GM12878 (cell line): Measurements from ENCODE around the gene RAP2B. TPM values are rescaled to one million over a fixed set of nuclear protein-coding genes. Genes with fewer than 3 reads are reported as not detected.
A peak's percentile ranks its signal among the peaks of the same experiment; 100 is the strongest.

Experiments
- BHLHE40 ChIP-seq, 2 experiments: fragments of 450-650 bp in 1 of 2; IDR thresholded peaks; 2 replicates each; pipeline ENCODE4 v1.6.1; 2011 to 2017; ENCODE audit warnings: low read depth in 2 of 2, borderline replicate concordance in 1 of 2, improper control_type of control experiment in 1 of 2, low read length in 1 of 2, mild to moderate bottlenecking in 1 of 2
- CEBPB ChIP-seq, 2 experiments: fragments of 150-350 bp in 1 of 2; IDR thresholded peaks; 2 replicates each; pipeline ENCODE4 v1.6.1; 2012 to 2014; ENCODE audit warnings: low read depth in 2 of 2, low read length in 2 of 2, borderline replicate concordance in 1 of 2, inconsistent platforms in 1 of 2
- CHD4 ChIP-seq: fragments of 200-600 bp; sonication (generic); IDR thresholded peaks from 2 replicates; pipeline ENCODE4 v1.6.1; 2016; ENCODE audit warnings: mild to moderate bottlenecking
- DPF2 ChIP-seq: fragments of 450-650 bp; IDR thresholded peaks from 2 replicates; pipeline ENCODE4 v1.6.1; 2017; ENCODE audit warnings: mild to moderate bottlenecking
- EED ChIP-seq: sonication (generic); IDR thresholded peaks from 2 replicates; pipeline ENCODE4 v1.6.1; 2016; ENCODE audit warnings: antibody characterized with exemption, low read depth
- EP300 ChIP-seq, 2 experiments: fragments of 150-350 bp in 1 of 2; IDR thresholded peaks; 2 replicates each; pipeline ENCODE4 v1.6.1; 2011 to 2012; ENCODE audit warnings: low read depth in 2 of 2, low read length in 2 of 2, borderline replicate concordance in 1 of 2, improper control_type of control experiment in 1 of 2, inconsistent platforms in 1 of 2; ENCODE audit not compliant: control insufficient read depth in 1 of 2
- GATAD2B ChIP-seq: fragments of 450-650 bp; conservative IDR thresholded peaks from 2 replicates; pipeline ENCODE4 v1.6.1; 2017; ENCODE audit warnings: low read depth, mild to moderate bottlenecking, moderate library complexity
- HDAC2 ChIP-seq: fragments of 200-600 bp; sonication (generic); IDR thresholded peaks from 2 replicates; pipeline ENCODE4 v1.6.1; 2017
- IKZF1 ChIP-seq: fragments of 450-650 bp; conservative IDR thresholded peaks from 2 replicates; pipeline ENCODE4 v1.6.1; 2017; ENCODE audit warnings: antibody characterized with exemption, mild to moderate bottlenecking
- KLF5 ChIP-seq: fragments of 450-650 bp; IDR thresholded peaks from 2 replicates; pipeline ENCODE4 v1.6.1; 2014; ENCODE audit warnings: mild to moderate bottlenecking; ENCODE audit not compliant: partially characterized antibody
- MEF2A ChIP-seq: IDR thresholded peaks from 2 replicates; pipeline ENCODE4 v1.6.1; 2011; ENCODE audit warnings: low read depth, mild to moderate bottlenecking, low read length, moderate library complexity; ENCODE audit not compliant: insufficient read depth
- MTA3 ChIP-seq: IDR thresholded peaks from 2 replicates; pipeline ENCODE4 v1.6.1; 2012; ENCODE audit warnings: low read length, inconsistent platforms, borderline replicate concordance
- NBN ChIP-seq: fragments of 450-650 bp; IDR thresholded peaks from 2 replicates; pipeline ENCODE4 v1.6.1; 2016
- NFIC ChIP-seq: IDR thresholded peaks from 2 replicates; pipeline ENCODE4 v1.6.1; 2012; ENCODE audit warnings: low read depth, mild to moderate bottlenecking, inconsistent platforms, low read length, moderate library complexity
- NR2F1 ChIP-seq: fragments of 450-650 bp; conservative IDR thresholded peaks from 2 replicates; pipeline ENCODE4 v1.6.1; 2017; ENCODE audit warnings: mild to moderate bottlenecking
- PBX3 ChIP-seq: IDR thresholded peaks from 2 replicates; pipeline ENCODE4 v1.6.1; 2011; ENCODE audit warnings: mild to moderate bottlenecking, low read depth, low read length, moderate library complexity; ENCODE audit not compliant: insufficient replicate concordance
- POU2F2 ChIP-seq: IDR thresholded peaks from 3 replicates; pipeline ENCODE4 v1.6.1; 2011; ENCODE audit warnings: low read depth, mild to moderate bottlenecking, low read length, borderline replicate concordance
- RBBP5 ChIP-seq: fragments of 200-600 bp; sonication (generic); conservative IDR thresholded peaks from 2 replicates; pipeline ENCODE4 v1.6.1; 2016
- RUNX3 ChIP-seq: IDR thresholded peaks from 2 replicates; pipeline ENCODE4 v1.6.1; 2012; ENCODE audit warnings: low read length, inconsistent platforms
- SPI1 ChIP-seq: IDR thresholded peaks from 2 replicates; pipeline ENCODE4 v1.6.1; 2011; ENCODE audit warnings: low read depth, mild to moderate bottlenecking, low read length, moderate library complexity, borderline replicate concordance; ENCODE audit not compliant: insufficient read depth
- polyA plus RNA-seq, 11 experiments: library from polyadenylated mRNA; depleted of rRNA in 4 of 11; unstranded in 6 of 11; stranded (reverse) in 5 of 11; fragments of >200 nt; fragmentation: Nextera tagmentation in 4 of 11; fragmentation: Illumina TruSeq in 1 of 11; extraction: Ambion mirVana in 4 of 11; extraction: Trizol in 1 of 11; gene quantifications; 1 replicate in 1 of 11; 2 replicates in 10 of 11; pipeline versions ENCODE4 v1.2.1 to v1.2.3, GENCODE V29; 2011 to 2016; ENCODE audit warnings: inconsistent platforms in 2 of 11, missing spikeins in 2 of 11, low read depth in 1 of 11
- total RNA-seq, 4 experiments: library from RNA; depleted of rRNA in 3 of 4; stranded (reverse); fragments of >200 nt in 3 of 4; fragmentation: Illumina TruSeq in 1 of 4; extraction: Trizol in 1 of 4; gene quantifications; 2 replicates each; pipeline versions ENCODE4 v1.2.1 to v1.2.3, GENCODE V29; 2013 to 2021
- TF ChIP-seq, protein P1 (sequence below): fragments of 450-650 bp; IDR thresholded peaks from 2 replicates; pipeline ENCODE4 v1.6.1; 2017; ENCODE audit warnings: mild to moderate bottlenecking, low read depth, inconsistent platforms; ENCODE audit not compliant: poor library complexity, severe bottlenecking
- TF ChIP-seq, protein P2 (sequence below): fragments of 450-650 bp; IDR thresholded peaks from 2 replicates; pipeline ENCODE4 v1.6.1; 2016; ENCODE audit warnings: mild to moderate bottlenecking, moderate library complexity, borderline replicate concordance

Gene RAP2B
- total and polyA plus RNA-seq, 10 of the 15 experiments (the other 5 are each of a cell fraction or from before 2014, with no cell fraction given): 5.9 to 21.3 (median 12.0) TPM

GRCh38 chr3:153160451-153161137, 1.4 kb upstream of the RAP2B start (continued):
- TF ChIP-seq, protein P1, sequence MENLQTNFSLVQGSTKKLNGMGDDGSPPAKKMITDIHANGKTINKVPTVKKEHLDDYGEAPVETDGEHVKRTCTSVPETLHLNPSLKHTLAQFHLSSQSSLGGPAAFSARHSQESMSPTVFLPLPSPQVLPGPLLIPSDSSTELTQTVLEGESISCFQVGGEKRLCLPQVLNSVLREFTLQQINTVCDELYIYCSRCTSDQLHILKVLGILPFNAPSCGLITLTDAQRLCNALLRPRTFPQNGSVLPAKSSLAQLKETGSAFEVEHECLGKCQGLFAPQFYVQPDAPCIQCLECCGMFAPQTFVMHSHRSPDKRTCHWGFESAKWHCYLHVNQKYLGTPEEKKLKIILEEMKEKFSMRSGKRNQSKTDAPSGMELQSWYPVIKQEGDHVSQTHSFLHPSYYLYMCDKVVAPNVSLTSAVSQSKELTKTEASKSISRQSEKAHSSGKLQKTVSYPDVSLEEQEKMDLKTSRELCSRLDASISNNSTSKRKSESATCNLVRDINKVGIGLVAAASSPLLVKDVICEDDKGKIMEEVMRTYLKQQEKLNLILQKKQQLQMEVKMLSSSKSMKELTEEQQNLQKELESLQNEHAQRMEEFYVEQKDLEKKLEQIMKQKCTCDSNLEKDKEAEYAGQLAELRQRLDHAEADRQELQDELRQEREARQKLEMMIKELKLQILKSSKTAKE: no peak
- TF ChIP-seq EED: peak; percentile 53
- TF ChIP-seq HDAC2: no peak
- TF ChIP-seq IKZF1: peak; percentile 89
- peak; percentile 18 for TF ChIP-seq GATAD2B
- peak; percentile 29; the same call in 1 of the 2 replicates for TF ChIP-seq NFIC
- TF ChIP-seq, protein P2, sequence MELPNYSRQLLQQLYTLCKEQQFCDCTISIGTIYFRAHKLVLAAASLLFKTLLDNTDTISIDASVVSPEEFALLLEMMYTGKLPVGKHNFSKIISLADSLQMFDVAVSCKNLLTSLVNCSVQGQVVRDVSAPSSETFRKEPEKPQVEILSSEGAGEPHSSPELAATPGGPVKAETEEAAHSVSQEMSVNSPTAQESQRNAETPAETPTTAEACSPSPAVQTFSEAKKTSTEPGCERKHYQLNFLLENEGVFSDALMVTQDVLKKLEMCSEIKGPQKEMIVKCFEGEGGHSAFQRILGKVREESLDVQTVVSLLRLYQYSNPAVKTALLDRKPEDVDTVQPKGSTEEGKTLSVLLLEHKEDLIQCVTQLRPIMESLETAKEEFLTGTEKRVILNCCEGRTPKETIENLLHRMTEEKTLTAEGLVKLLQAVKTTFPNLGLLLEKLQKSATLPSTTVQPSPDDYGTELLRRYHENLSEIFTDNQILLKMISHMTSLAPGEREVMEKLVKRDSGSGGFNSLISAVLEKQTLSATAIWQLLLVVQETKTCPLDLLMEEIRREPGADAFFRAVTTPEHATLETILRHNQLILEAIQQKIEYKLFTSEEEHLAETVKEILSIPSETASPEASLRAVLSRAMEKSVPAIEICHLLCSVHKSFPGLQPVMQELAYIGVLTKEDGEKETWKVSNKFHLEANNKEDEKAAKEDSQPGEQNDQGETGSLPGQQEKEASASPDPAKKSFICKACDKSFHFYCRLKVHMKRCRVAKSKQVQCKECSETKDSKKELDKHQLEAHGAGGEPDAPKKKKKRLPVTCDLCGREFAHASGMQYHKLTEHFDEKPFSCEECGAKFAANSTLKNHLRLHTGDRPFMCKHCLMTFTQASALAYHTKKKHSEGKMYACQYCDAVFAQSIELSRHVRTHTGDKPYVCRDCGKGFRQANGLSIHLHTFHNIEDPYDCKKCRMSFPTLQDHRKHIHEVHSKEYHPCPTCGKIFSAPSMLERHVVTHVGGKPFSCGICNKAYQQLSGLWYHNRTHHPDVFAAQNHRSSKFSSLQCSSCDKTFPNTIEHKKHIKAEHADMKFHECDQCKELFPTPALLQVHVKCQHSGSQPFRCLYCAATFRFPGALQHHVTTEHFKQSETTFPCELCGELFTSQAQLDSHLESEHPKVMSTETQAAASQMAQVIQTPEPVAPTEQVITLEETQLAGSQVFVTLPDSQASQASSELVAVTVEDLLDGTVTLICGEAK: no peak
- TF ChIP-seq KLF5: peak; percentile 11
- no peak for TF ChIP-seq CEBPB (IDR thresholded peaks at IDR 0.05; ENCODE audit: borderline replicate concordance in 1 of 2, low read depth in 2 of 2, low read length in 2 of 2)
- peak; percentile 71; the same call in 1 of the 2 replicates for TF ChIP-seq MTA3
- TF ChIP-seq EP300 (IDR thresholded peaks at IDR 0.05; ENCODE audit: borderline replicate concordance in 1 of 2, control insufficient read depth in 1 of 2, low read depth in 2 of 2, low read length in 2 of 2): peak; percentile 25 to 74; a peak in 2 of 4 replicates
- no peak for TF ChIP-seq PBX3
- peak; percentile 74 for TF ChIP-seq RUNX3
- TF ChIP-seq CHD4: no peak
- TF ChIP-seq MEF2A: no peak; the same call in 1 of the 2 replicates
- TF ChIP-seq BHLHE40 (IDR thresholded peaks at IDR 0.05; ENCODE audit: borderline replicate concordance in 1 of 2, low read depth in 2 of 2, low read length in 1 of 2): peak; percentile 53 to 82; a peak in 3 of 4 replicates
- TF ChIP-seq SPI1: peak; percentile 89
- no peak for TF ChIP-seq RBBP5
- TF ChIP-seq DPF2: peak; percentile 95
- TF ChIP-seq NBN: peak; percentile 81; the same call in 1 of the 2 replicates
- TF ChIP-seq POU2F2: peak; percentile 62
- TF ChIP-seq NR2F1: peak; percentile 68
